HFF-Myc (cell line): Measurements from ENCODE around the gene FNDC3B.

Experiments used
- DNase-seq: peaks from one replicate; pipeline ENCODE4 v3.0.0-alpha.2; 2011; ENCODE audit warnings: low read depth; ENCODE audit errors: extremely low read depth
- H3K4me3 ChIP-seq: replicated peaks from 2 replicates; pipeline ENCODE4 v1.5.1; 2011; ENCODE audit warnings: low read depth, mild to moderate bottlenecking, control low read depth, low read length
- TF ChIP-seq, protein P1 (sequence below): IDR thresholded peaks from 2 replicates; pipeline ENCODE4 v1.5.1; 2012; ENCODE audit warnings: mild to moderate bottlenecking, low read depth, low read length, control low read depth; ENCODE audit errors: missing control alignments

The FNDC3B gene

DNA sequence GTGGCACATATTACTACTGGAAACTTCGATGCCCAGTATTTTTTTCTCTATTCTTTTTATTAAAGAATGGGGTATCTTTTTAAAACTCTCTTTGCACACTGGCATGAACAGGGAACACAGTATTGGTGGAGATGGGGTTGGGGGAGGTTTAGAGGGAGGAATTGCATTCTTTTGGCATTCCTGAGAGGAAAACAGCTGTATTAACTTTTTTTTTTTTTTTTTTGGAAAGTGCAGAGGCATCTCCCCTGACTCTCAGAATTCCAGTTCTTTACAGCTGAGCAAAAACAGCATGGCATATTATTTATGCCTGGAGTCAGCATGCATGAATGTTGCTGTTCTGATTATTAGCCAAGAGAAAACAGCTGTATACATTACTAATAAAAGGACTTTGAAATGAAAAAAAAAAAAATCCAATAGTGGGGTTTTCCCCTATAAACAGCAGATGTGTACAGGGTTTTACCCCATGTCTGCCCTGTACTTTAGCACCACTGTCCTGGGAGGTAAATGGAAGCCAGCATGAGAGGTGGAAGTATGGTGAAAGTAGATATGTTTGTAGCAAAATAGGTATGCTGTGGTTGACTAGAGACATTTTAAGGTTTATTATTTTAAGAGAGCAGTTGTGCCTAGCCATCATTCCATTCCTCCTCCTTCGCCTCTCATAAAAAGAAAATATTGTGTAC lies 132.2 kb downstream of the FNDC3B start:
- TF ChIP-seq, protein P1, sequence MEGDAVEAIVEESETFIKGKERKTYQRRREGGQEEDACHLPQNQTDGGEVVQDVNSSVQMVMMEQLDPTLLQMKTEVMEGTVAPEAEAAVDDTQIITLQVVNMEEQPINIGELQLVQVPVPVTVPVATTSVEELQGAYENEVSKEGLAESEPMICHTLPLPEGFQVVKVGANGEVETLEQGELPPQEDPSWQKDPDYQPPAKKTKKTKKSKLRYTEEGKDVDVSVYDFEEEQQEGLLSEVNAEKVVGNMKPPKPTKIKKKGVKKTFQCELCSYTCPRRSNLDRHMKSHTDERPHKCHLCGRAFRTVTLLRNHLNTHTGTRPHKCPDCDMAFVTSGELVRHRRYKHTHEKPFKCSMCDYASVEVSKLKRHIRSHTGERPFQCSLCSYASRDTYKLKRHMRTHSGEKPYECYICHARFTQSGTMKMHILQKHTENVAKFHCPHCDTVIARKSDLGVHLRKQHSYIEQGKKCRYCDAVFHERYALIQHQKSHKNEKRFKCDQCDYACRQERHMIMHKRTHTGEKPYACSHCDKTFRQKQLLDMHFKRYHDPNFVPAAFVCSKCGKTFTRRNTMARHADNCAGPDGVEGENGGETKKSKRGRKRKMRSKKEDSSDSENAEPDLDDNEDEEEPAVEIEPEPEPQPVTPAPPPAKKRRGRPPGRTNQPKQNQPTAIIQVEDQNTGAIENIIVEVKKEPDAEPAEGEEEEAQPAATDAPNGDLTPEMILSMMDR, result no peak
- DNase-seq, result no peak
- no peak overlapping the region for H3K4me3 ChIP-seq

DNA sequence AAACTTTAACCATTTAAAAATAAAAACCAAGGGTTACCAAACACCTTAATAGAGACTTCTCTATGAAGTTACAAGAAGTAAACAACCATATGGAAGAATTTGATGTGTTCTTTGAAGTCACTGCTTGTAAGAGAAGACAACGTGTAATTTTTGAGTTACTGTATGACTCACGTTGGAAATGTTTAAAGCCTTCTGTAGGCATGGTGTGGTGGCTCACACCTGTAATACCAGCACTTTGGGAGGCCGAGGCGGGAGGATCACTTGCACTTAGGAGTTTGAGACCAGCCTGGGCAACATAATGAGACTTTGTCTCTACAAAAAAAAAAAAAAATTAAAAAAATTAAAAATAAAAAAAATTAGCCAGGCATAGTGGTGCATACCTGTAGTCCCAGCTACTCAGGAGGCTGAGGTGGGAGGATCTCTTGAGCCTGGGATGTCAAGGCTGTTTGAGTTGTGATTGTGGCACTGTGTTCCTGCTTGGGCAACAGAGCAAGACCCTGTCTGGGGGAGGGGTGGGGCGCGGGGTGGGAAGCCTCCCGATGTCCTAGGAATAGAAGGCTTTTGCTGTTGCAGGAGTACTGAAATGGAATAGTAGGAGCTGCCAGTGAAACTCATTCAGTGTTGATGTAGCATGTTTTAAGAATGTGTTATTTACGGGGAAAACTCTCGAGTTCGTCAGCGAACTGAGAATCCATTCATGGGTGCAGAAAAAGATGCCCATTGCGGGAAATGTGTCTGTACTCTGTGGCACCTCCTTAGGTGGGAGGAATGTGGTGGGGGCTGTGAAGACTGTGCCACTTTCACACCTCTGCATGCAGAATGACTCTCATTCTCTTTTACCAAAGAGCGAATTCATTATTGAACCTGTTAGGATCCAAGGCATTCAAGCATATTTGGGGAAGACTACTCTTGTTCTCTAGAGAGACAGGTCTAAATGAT lies 134.2 kb downstream of the FNDC3B start:
- no peak for DNase-seq
- TF ChIP-seq, protein P1, result no peak
- no peak overlapping the region for H3K4me3 ChIP-seq

DNA sequence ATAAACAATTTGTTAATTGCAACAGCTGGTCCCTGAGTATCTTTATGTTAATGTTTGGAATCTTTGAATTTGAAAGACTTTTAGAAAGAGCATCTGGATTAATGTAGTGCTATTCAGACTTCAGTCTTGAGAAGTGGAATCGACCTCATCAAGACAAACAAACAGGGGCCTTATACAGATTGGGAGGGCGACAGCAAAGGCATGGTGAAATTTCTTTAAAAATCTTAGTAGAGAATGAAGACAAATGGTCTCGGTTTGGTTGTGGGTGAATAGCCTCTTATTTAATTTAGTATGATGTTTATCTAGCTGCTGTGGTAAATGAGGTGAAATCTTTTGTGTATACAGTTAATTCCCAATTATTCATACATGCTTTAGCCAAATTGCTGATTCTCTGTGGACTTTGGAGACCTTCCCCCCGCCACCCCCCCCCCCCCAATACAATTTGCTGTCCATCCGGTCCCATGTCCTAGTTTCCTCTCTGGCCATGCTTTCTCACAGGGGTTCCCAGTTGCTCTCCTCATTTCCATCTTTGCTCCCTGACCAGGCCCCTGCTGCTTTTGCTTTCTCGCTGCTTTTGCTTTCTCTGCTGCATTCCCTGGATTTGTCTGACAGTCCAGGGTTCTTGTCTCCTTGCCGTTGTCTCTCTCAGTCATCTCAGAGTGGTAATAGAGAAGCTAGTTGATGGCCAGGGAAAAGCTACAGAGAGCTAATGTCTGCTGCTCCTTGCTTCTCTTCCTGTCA lies 135.3 kb downstream of the FNDC3B start:
- TF ChIP-seq, protein P1, result no peak
- H3K4me3 ChIP-seq, result no peak overlapping the region
- no peak for DNase-seq

DNA sequence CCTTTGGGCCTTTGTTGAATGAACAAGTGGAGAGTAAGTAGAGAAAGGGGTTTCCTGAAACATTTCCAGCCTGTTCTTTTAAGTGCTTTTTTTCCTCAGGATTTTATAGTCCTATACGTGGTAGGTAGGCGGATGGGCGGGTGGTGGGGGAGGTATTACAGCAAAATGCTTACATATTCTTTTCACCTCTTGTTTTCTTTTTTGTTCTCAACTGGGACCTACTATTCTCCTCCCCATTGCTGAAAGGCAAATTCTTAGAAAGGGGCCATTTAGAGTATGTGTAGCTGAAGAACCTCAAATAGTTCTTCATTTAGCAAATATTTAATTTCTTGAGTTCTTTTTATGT lies 135.8 kb downstream of the FNDC3B start:
- TF ChIP-seq, protein P1, result no peak
- no peak for DNase-seq
- H3K4me3 ChIP-seq, result no peak overlapping the region

DNA sequence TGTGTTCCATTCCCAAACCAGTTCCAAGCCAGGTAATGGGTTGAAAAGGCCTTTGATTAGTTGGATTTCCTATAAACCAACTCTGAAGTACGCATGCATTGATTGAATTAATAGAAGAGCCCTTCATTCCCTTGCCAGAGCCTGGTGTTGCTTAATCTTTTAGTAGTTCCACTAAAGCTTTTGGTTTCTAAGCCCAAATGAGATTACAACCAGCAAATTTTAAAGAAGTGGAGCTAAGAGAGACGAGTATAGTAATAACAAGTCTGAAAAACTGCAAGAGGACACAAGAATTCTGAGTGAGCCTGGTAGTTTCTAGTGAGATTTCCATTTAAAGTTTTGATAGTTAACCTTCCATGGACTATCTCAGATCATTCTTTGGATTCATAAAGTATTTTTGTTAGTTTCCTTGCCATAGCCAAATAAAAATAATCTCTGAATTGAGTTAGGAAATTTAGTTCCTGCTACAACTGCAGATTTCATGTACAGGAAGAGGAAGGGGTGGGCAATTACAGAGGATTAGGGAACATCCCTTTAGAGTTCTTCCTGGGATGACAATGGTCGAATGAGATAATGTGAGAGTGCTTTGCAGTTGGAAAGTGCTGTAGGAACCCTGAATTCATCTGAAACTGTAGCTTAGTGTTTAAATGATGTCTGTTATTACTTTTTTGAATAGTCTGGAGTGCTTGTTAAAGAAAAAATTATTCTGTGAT lies 136.8 kb downstream of the FNDC3B start:
- H3K4me3 ChIP-seq, result no peak overlapping the region
- DNase-seq, result no peak
- TF ChIP-seq, protein P1, result no peak

DNA sequence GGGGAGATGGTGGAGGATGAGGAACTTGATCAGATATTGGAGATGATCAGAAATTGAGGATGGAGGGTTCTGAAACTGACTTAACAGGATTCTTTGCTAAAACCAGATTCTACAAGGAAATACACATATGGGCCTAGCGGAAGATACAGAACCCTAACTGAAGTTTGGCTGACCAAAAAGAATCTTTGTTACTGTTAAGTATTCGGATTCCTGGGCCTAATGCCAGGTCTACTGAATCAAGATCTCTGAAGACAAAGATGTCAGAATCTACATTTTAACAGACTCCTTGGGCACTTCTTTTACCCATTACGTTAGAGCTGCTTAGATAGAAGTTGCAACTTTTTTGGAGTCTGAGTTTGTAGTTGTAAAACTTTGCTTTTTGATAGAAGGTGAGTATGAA lies 137.7 kb downstream of the FNDC3B start:
- TF ChIP-seq, protein P1, result no peak
- DNase-seq, result no peak

More for the DNA sequence above, 137.7 kb downstream of the FNDC3B start:
- no peak overlapping the region for H3K4me3 ChIP-seq
